ENCODE measurements around the gene PDCD4. TPM values are rescaled to one million over a fixed set of nuclear protein-coding genes. Genes with fewer than 3 reads are reported as not detected.

Gene PDCD4
- total and polyA plus RNA-seq, 2 of the 4 experiments (the other 2 are of a cell fraction) = 10.9 to 49.7 TPM

DNA sequence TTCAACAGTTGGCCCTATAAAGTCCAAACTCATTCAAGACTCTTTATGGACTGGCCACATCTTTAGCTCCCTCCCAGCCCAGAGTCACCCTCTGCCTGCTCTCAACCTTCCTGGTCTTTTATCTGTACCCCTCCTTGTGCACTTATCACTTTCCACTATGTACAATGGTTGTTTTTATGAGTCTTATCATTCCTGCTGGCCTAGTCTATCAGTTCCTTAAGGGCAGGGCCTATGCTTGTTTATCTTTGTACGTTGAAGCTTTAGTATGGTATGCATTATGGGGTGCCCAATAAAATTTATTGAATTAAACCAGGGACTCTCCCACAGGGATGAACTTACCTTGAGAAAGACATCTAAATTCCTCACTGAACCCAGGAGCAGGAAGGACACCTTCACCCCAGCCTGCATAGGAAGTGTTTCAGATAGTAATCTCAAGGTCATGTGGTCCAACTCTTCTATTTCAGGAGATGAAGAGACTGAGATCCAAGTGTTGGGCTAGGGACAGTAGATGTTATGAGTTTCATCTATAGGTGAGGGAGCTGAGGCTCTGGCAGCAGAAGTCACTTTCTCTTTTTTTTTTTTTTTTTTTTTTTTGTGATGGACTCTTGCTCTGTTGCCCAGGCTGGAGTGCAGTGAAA, 13.3 kb upstream of the PDCD4 start:
- H2BK5ac ChIP-seq (ENCODE audit: low read depth, low read length, poor library complexity, severe bottlenecking) = no peak overlapping the region
- H2BK120ac ChIP-seq (ENCODE audit: low read depth, low read length) = no peak overlapping the region
- no peaks in the 10 kb centered on the region for H3K27me3 ChIP-seq (ENCODE audit: control insufficient read depth, insufficient read depth, low read length)
- H3K27ac ChIP-seq (ENCODE audit: insufficient read depth, low read length) = no peak overlapping the region
- POLR2A ChIA-PET (ENCODE audit: unreplicated experiment) = no interaction called here
- intact Hi-C loops (cut with micrococcal nuclease) (no loop called here), dilution Hi-C loops (cut with HindIII; ENCODE audit: low sequenced_read_pairs, unreplicated experiment) (no loop called here), in situ Hi-C loops (cut with MboI; ENCODE audit: low sequenced_read_pairs) (no loop called here)
- DNase-seq (no peak), ATAC-seq (ENCODE audit: low read depth) (0 out of 2 replicates have a peak, but pooled peaks have one; percentile 10)
- H2AK5ac ChIP-seq (ENCODE audit: low read depth, low read length) = no peak overlapping the region
- H3K4ac ChIP-seq (ENCODE audit: low read depth, low read length) = no peak overlapping the region
- H4K5ac ChIP-seq (ENCODE audit: low read depth, low read length) = no peak overlapping the region; the same call in 1 of the 2 replicates
- H4K20me1 ChIP-seq (ENCODE audit: insufficient read depth, low read length) = no peaks in the 10 kb centered on the region
- H2AFZ ChIP-seq (replicated peaks; ENCODE audit: low read length, poor library complexity) = no peak overlapping the region
- H3K14ac ChIP-seq (replicated peaks; ENCODE audit: low read depth, low read length) = no peak overlapping the region; the same call in 1 of the 2 replicates
- no CpG with 5 or more reads among the region's 1 CpG for WGBS, 2 experiments (ENCODE audit: extremely low coverage in 2 of 2, insufficient read length in 1 of 2)
- peak overlapping the region; percentile 60; the same call in 1 of the 2 replicates for H3K18ac ChIP-seq (ENCODE audit: low read depth, low read length)
- no peak overlapping the region for H4K8ac ChIP-seq (ENCODE audit: low read depth in 2 of 2, low read length in 2 of 2)
- H3K9ac ChIP-seq (ENCODE audit: low read depth, low read length) = no peak overlapping the region
- H2BK15ac ChIP-seq (ENCODE audit: low read depth, low read length) = no peak overlapping the region; the same call in 2 of the 3 replicates
- H3K4me1 ChIP-seq (ENCODE audit: control insufficient read depth, insufficient read depth, low read length) = peaks cover 19% of the 10 kb centered on the region
- H2BK20ac ChIP-seq (ENCODE audit: low read depth, low read length) = no peak overlapping the region
- no peaks in the 10 kb centered on the region for H3K36me3 ChIP-seq (ENCODE audit: control insufficient read depth, insufficient read depth, low read length)
- no peak overlapping the region for H4K91ac ChIP-seq (ENCODE audit: insufficient read depth, low read depth, low read length)
- TF ChIP-seq CHD1 (IDR thresholded peaks at IDR 0.05; ENCODE audit: low read depth, low read length) (no peak), CEBPB (IDR thresholded peaks at IDR 0.05; ENCODE audit: low read depth, low read length) (no peak), BHLHE40 (IDR thresholded peaks at IDR 0.05; ENCODE audit: low read depth, low read length) (no peak), RAD21 (IDR thresholded peaks at IDR 0.05; ENCODE audit: low read length) (no peak), MAFK (IDR thresholded peaks at IDR 0.05; ENCODE audit: low read depth, low read length) (no peak), POLR2A (IDR thresholded peaks at IDR 0.05; ENCODE audit: low read depth, low read length) (no peak), MAZ (IDR thresholded peaks at IDR 0.05; ENCODE audit: borderline replicate concordance, low read depth, low read length) (no peak), MXI1 (IDR thresholded peaks at IDR 0.05; ENCODE audit: borderline replicate concordance, low read depth, low read length) (no peak), FOS (IDR thresholded peaks at IDR 0.05; ENCODE audit: low read depth, low read length) (no peak), CTCF (conservative IDR thresholded peaks at IDR 0.05; ENCODE audit: low read depth, low read length) (no peak), RFX5 (IDR thresholded peaks at IDR 0.05; ENCODE audit: low read depth, low read length) (no peak), RCOR1 (IDR thresholded peaks at IDR 0.05; ENCODE audit: insufficient replicate concordance, low read length) (no peak), SMC3 (IDR thresholded peaks at IDR 0.05; ENCODE audit: low read depth, low read length) (no peak), NFE2L2 (IDR thresholded peaks at IDR 0.05; ENCODE audit: low read depth, low read length) (no peak), ELK1 (IDR thresholded peaks at IDR 0.05; ENCODE audit: borderline replicate concordance, low read depth, low read length) (no peak), USF2 (IDR thresholded peaks at IDR 0.05; ENCODE audit: low read depth, low read length) (no peak)
- H3K79me1 ChIP-seq (ENCODE audit: low read depth in 1 of 2, low read length in 2 of 2) = no peaks in the 10 kb centered on the region
- no peak overlapping the region for H3K4me2 ChIP-seq (ENCODE audit: low read depth, low read length)
- CTCF ChIA-PET = interaction anchor here (0.7 kb wide), 1 partner anchor 19 kb away, joined by 3 read pairs; no protein-coding TSS in a partner anchor
- no peak overlapping the region for H3K4me3 ChIP-seq (ENCODE audit: insufficient read depth, low read depth, low read length)
- no peak overlapping the region for H3K23ac ChIP-seq (ENCODE audit: low read depth, low read length)
- BruUV-seq (replicated peaks) = no TSS peak
- H3K9me3 ChIP-seq (ENCODE audit: control insufficient read depth, insufficient read depth, low read length) = no peaks in the 10 kb centered on the region
- H2AK9ac ChIP-seq (replicated peaks; ENCODE audit: low read depth, low read length, poor library complexity) = no peak overlapping the region
- no peaks in the 10 kb centered on the region; the same call in 1 of the 2 replicates for H3K9me1 ChIP-seq (ENCODE audit: insufficient read depth, low read length)
- no peak overlapping the region for H3K56ac ChIP-seq (ENCODE audit: extremely low read depth, insufficient read depth, low read length)

All from IMR-90 (cell line).